ENCODE data around the gene PFKP.

The PFKP gene

GRCh38 chr10:3115685-3116084, 48.3 kb downstream of the PFKP start:
- no peak for DNase-seq

- no peak for DNase-seq
These were observed 49.3 kb downstream of the PFKP start for GRCh38 chr10:3116508-3117100.

- DNase-seq: no peak
These were observed 50.1 kb downstream of the PFKP start for GRCh38 chr10:3117486-3117885.

GRCh38 chr10:3118641-3119091, 51.3 kb downstream of the PFKP start:
- no peak for DNase-seq

- DNase-seq: no peak
These were observed 52.6 kb downstream of the PFKP start for GRCh38 chr10:3119796-3120459.

- DNase-seq: no peak
These were observed 54.7 kb downstream of the PFKP start for GRCh38 chr10:3122034-3122433.

- no peak for DNase-seq
These were observed 55.3 kb downstream of the PFKP start for GRCh38 chr10:3122486-3123205.

GRCh38 chr10:3123571-3124411, 56.4 kb downstream of the PFKP start:
- no peak for DNase-seq

GRCh38 chr10:3124412-3125175, 57.2 kb downstream of the PFKP start:
- no peak for DNase-seq

GRCh38 chr10:3125527-3126170, 58.3 kb downstream of the PFKP start:
- DNase-seq: no peak

GRCh38 chr10:3126249-3126648, 58.9 kb downstream of the PFKP start:
- DNase-seq: peak; percentile 21

- DNase-seq: peak; percentile 48
These were observed 59.5 kb downstream of the PFKP start for GRCh38 chr10:3126741-3127346.

- DNase-seq: no peak
These were observed 60.6 kb downstream of the PFKP start for GRCh38 chr10:3127921-3128320.

GRCh38 chr10:3128379-3129130, 61.2 kb downstream of the PFKP start:
- no peak for DNase-seq

- no peak for DNase-seq
These were observed 62.4 kb downstream of the PFKP start for GRCh38 chr10:3129581-3130340.

- no peak for DNase-seq
These were observed 63.8 kb downstream of the PFKP start for GRCh38 chr10:3131098-3131497.

- no peak for DNase-seq
These were observed 65.0 kb downstream of the PFKP start for GRCh38 chr10:3132036-3133025.

- DNase-seq: no peak
These were observed 66.6 kb downstream of the PFKP start for GRCh38 chr10:3133948-3134347.
